A673 (cell line): ENCODE measurements around the gene GLIS2.

Experiments
- CTCF ChIP-seq: fragments of 300-800, 200-600 bp; sonication (generic); conservative IDR thresholded peaks from 2 replicates; pipeline ENCODE4 v1.5.1; 2017; ENCODE audit warnings: low read depth, mild to moderate bottlenecking, antibody characterized with exemption, low read length, moderate library complexity, mixed read lengths
- EZH2 ChIP-seq: fragments of 200-600 bp; sonication (generic); IDR thresholded peaks from 2 replicates; pipeline ENCODE4 v1.6.1; 2017; ENCODE audit warnings: borderline replicate concordance, low read depth, mild to moderate bottlenecking, mixed read lengths, antibody characterized with exemption, low read length; ENCODE audit not compliant: poor library complexity, severe bottlenecking

- TF ChIP-seq CTCF = no peak
- TF ChIP-seq EZH2 = no peak
Observed at GRCh38 chr16:4364196-4365013, 48.5 kb downstream of the GLIS2 start.
